WERI-Rb-1 (cell line): ENCODE data around the gene CKAP5.

Experiments used
- DNase-seq: peaks from one replicate; pipeline ENCODE4 v3.0.0-alpha.2; 2020
- H3K27ac ChIP-seq: fragments of 250-450 bp; sonication (Bioruptor Pico); 2 replicates; pipeline ENCODE4 v1.5.1; 2020; ENCODE audit warnings: mild to moderate bottlenecking, moderate library complexity
- H3K27me3 ChIP-seq: fragments of 250-450 bp; sonication (Bioruptor Pico); 2 replicates; pipeline ENCODE4 v1.5.1; 2021; ENCODE audit warnings: mild to moderate bottlenecking, low read depth, moderate library complexity; ENCODE audit not compliant: insufficient read depth, severe bottlenecking
- H3K36me3 ChIP-seq: fragments of 250-450 bp; sonication (Bioruptor Pico); 2 replicates; pipeline ENCODE4 v1.5.1; 2020; ENCODE audit warnings: mild to moderate bottlenecking, moderate library complexity
- H3K4me3 ChIP-seq: 2 replicates; pipeline ENCODE4 v1.5.1; 2011; ENCODE audit warnings: low read depth, mild to moderate bottlenecking, control low read depth, low read length
- H3K9me3 ChIP-seq: fragments of 250-450 bp; sonication (Bioruptor Pico); 2 replicates; pipeline ENCODE4 v1.5.1; 2021; ENCODE audit warnings: mild to moderate bottlenecking, moderate library complexity; ENCODE audit not compliant: severe bottlenecking
- TF ChIP-seq, protein P1 (sequence below): IDR thresholded peaks from 2 replicates; pipeline ENCODE4 v1.5.1; 2011; ENCODE audit warnings: low read depth, mild to moderate bottlenecking, control low read depth, inconsistent platforms, low read length

Gene CKAP5

DNA sequence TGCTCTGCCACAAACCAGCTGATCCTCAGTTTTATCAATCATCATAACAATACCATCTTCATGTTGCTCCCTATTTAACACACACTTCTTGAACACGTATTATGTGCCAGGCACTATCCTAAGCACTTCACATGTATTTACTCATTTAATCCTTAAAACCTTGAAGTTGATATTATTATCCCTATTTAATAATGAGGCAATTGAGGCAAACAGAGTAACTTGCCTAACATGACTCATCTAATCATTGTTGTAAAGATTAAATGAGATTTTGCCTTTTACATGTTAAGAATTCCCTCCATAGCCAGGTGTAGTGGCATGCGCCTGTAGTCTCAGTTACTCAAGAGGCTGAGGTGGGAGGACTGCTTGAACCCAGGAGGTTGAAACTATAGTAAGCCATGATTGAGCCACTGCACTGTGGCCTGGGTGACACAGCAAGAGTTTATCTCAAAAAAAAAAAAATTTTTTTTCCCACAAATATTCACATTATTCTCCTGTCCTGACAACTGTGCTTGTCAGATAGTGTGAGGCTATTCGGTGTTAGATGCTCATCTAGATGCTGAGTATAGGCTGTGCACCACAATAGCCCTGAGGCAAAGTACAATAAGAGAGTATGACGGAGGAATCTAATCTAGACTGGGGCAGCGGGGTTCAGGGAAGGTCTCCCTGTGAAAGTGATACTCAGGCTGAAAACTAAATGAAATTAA is 13.4 kb downstream of the CKAP5 start:
- H3K4me3 ChIP-seq, result no peak overlapping the region
- no peak for DNase-seq
- no peak overlapping the region for H3K27ac ChIP-seq
- peaks cover 13% of the 10 kb centered on the region for H3K36me3 ChIP-seq
- H3K27me3 ChIP-seq, result no peaks in the 10 kb centered on the region
- H3K9me3 ChIP-seq, result no peaks in the 10 kb centered on the region
- TF ChIP-seq, protein P1, sequence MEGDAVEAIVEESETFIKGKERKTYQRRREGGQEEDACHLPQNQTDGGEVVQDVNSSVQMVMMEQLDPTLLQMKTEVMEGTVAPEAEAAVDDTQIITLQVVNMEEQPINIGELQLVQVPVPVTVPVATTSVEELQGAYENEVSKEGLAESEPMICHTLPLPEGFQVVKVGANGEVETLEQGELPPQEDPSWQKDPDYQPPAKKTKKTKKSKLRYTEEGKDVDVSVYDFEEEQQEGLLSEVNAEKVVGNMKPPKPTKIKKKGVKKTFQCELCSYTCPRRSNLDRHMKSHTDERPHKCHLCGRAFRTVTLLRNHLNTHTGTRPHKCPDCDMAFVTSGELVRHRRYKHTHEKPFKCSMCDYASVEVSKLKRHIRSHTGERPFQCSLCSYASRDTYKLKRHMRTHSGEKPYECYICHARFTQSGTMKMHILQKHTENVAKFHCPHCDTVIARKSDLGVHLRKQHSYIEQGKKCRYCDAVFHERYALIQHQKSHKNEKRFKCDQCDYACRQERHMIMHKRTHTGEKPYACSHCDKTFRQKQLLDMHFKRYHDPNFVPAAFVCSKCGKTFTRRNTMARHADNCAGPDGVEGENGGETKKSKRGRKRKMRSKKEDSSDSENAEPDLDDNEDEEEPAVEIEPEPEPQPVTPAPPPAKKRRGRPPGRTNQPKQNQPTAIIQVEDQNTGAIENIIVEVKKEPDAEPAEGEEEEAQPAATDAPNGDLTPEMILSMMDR, result no peak

DNA sequence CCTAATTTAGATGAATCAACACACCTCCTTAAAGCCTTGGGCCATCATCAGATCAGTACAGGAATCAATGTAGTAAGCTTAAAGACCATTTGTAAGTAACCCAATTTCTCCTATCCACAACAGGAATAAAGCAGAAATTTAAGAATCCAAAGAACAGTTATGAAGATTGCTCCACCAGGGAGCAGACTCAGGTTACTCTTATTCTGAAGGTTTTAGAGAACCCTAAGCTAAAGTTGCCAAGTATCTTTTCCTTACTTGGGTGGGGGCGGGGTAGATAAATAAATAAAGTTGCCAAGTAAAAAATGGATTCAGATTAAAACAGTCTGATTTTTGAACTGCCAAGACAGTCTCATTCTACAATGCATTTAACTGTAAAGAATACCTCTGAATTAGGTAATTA is 18.1 kb downstream of the CKAP5 start:
- DNase-seq, result no peak
- H3K27ac ChIP-seq, result no peak overlapping the region
- no peak overlapping the region for H3K4me3 ChIP-seq
- no peaks in the 10 kb centered on the region for H3K9me3 ChIP-seq
- no peaks in the 10 kb centered on the region for H3K27me3 ChIP-seq
- H3K36me3 ChIP-seq, result peaks cover 15% of the 10 kb centered on the region
- TF ChIP-seq, protein P1, result no peak

DNA sequence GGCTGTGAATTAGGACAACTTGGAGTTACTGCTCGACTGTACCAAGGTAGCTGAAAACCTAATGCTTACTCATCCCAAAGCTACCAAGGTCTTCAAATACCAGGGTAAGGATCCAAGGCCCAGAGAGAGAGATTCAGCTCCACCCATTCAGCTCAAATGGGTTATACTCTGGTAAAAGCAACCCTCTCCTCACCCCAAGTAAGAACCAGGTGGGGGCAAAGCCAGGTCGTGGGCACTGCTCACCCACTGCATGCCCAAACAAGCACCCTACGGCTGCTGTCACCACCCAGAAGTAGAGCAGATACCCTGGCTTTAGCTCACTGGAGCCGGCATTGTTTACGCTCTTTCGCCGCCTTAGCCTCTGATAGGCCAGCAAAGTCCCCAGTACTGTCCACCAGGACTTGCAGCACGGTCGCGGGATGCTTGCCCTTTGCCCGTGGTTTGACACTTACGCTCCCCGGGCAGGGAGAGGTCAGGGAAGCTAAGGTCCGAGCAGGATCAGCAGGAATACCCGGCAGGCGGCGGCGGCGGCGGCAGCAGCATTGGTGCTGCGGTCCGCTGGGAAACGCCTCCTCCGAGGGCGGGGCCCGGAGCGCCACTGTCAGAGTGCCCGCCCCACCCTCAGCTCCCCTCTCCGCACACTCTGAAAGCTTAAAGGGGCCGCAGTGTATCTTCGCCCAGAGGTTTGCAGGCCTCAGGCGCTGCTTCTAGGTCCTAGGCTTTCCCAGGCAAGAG is 19.6 kb downstream of the CKAP5 start:
- TF ChIP-seq, protein P1, result no peak
- Histone ChIP-seq H3K27me3 (no peaks in the 10 kb centered on the region), H3K9me3 (no peaks in the 10 kb centered on the region), H3K4me3 (no peak overlapping the region), H3K27ac (no peak overlapping the region), H3K36me3 (peaks cover 15% of the 10 kb centered on the region)
- DNase-seq, result peak; percentile 60

DNA sequence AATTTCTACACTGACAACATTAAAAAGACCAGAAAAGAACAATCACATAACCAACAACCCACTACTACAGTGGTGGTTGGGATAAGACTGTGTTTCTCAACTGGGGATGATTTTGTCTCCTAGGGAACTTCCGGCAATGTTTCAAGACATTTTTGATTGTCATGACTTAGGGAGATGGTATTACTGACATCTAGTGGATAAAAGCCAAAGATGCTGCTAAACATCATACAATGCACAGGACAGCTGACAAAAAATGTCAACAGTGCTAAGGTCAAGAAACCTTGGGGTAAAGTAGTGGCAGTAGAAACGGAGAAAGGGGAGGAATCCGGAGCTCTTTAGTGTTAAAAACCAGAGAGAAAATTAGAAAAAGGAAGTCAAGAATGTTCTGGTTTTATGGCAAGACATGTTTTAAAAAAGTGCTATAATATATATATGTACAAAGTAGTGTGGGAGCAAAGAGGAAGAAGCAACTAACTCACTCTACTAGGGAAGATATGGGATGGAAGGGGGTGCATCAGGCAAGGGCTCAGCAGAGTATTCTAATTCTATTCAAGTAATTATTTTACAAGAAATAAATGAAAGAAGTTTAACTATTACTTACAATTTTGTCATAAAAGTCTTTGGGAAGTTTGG is 37.2 kb downstream of the CKAP5 start:
- no peak overlapping the region for H3K4me3 ChIP-seq
- H3K27ac ChIP-seq, result no peak overlapping the region
- H3K27me3 ChIP-seq, result no peaks in the 10 kb centered on the region
- no peak for DNase-seq
- peaks cover 87% of the 10 kb centered on the region for H3K36me3 ChIP-seq
- TF ChIP-seq, protein P1, result peak; percentile 46; the same call in 1 of the 2 replicates
- no peaks in the 10 kb centered on the region for H3K9me3 ChIP-seq

GRCh38 chr11:46801694-46802470 is 44.2 kb downstream of the CKAP5 start:
- Histone ChIP-seq H3K36me3 (peaks cover 77% of the 10 kb centered on the region), H3K4me3 (no peak overlapping the region), H3K9me3 (no peaks in the 10 kb centered on the region), H3K27me3 (no peaks in the 10 kb centered on the region), H3K27ac (no peak overlapping the region)
- no peak for DNase-seq
- TF ChIP-seq, protein P1, result no peak
